Muscle of arm (tissue), 12 donors: Measurements from ENCODE around the gene PMEPA1. TPM values are rescaled to one million over a fixed set of nuclear protein-coding genes. Genes with fewer than 3 reads are reported as not detected.
"Not testable (repeated sequence)": the region's sequence is repeated elsewhere in the genome, so short reads cannot be mapped to it uniquely, and the experiment has no call there.

ENCODE experiments used
- DNase-seq: peaks from one replicate; pipeline ENCODE4 v3.0.0-alpha.2; 2013
- polyA plus RNA-seq, 12 donors: library from polyadenylated mRNA; unstranded; fragments of 120-200 nt; gene quantifications; one replicate each; pipeline ENCODE4 v1.2.1, GENCODE V29; 2013; ENCODE audit not compliant: insufficient read length in 12 of 12

Gene PMEPA1
- polyA plus RNA-seq, 12 donors, result 16.1 to 93.0 (median 22.5) TPM

DNA sequence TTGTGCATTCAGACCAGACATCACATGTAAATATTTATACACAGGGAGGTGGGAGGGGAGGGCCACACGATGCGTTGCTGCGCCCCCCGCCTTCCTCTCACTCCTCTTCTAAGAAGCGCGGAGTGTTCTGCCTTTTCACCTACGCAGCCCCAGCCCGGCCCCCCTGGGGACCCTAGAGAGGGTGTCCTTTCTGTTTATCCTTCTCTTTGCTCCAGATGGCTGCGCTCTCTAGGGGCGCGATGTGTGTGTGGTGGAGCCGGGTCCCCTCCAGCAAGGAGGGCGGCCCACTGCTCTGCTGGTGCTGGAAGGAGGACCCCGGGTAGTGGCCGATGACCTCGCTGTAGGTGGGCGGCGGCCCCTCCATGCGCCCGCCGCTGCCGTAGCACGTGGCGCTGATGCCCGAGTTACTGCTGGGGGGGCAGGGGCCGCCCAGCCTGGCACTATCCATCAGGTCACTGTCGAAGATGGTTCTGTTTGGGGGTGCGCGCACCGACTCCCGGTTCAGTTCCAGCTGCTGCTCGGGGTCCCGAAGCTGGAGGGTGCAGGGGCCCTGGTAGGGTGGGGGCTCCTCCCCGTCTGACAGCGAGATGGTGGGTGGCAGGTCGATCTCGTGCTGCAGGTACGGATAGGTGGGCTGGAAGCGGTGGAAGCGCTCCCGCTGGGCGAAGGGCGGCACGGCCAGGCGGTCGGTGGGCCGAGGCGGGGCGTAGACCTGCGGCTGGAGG lies 57.8 kb downstream of the PMEPA1 start:
- no peak for DNase-seq

DNA sequence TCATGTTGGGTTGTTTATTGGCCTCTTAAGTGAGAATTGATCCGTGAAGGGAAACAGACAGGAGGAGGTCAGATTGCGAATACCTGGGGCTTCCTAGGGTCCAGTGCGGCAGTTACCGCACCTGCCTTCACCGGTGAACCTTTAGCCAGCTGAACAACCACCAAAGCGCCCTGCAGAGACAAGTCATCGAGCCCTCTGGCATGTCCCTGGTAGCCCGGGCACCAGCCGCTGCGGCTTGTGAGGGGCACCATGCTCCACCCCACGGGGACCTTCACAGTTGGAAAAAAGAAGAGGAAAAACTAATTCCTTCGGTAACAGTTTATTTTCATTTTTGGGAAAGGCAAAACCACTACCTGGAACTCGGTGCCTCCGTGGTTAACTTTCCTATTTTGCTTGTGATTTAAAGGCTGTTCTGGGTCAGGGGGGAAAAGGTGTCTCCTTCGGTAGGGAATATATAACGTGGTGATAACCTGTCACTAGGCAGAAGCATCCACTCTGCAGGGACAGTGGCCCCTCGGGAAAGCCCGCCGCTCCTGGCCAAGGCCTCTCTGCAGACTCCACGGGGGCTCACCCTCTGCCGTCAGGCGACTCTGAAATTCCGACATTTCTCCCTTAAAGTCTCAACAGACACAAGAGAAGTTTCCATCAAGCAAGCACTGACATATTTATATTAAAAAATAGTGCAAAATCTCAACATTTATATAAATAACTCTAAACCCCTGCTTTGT lies 58.9 kb downstream of the PMEPA1 start:
- no peak for DNase-seq

DNA sequence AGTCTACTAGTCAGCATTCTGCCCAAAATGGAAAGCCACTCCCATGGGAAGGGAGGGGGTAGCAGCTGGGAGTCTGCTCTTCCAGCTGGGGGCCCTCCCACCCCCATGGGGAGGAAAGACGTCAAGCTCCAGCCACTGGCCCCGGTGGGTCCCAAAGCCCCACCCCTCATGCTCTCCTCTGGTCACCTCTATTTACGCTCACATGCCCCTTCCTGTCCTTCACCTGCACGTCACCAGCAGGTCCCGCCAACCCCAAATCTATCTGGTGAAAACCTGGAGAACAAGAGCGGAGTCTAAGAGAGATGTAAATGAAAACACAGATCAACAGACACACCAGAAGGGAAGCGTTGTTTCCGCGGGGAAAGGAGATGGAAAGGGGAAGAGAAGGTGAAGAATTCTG lies 59.5 kb downstream of the PMEPA1 start:
- no peak for DNase-seq

DNA sequence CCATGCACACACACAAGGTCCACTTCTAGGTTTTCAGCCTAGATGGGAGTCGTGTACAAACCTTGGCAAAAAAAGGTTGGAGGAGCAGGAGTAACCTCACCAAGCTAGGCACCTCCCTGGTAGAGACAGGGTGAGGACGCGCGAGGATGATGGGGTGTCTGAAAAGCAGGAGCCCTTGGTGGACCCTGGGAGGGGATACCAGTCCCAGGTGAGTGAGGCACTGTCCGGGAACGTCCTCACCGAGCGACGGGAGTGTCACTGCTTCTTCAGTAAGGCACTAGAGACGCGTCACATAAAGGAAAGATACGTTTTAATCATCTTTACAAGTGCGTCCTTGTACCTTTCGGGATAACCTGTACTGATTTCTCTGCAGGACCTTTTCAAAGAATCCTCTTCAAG lies 60.2 kb downstream of the PMEPA1 start:
- no peak for DNase-seq

DNA sequence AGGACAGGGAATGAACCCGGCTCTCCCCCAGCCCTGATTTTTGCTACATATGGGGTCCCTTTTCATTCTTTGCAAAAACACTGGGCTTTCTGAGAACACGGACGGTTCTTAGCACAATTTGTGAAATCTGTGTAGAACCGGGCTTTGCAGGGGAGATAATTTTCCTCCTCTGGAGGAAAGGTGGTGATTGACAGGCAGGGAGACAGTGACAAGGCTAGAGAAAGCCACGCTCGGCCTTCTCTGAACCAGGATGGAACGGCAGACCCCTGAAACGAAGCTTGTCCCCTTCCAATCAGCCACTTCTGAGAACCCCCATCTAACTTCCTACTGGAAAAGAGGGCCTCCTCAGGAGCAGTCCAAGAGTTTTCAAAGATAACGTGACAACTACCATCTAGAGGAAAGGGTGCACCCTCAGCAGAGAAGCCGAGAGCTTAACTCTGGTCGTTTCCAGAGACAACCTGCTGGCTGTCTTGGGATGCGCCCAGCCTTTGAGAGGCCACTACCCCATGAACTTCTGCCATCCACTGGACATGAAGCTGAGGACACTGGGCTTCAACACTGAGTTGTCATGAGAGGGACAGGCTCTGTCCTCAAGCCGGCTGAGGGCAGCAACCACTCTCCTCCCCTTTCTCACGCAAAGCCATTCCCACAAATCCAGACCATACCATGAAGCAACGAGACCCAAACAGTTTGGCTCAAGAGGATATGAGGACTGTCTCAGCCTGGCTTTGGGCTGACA lies 60.8 kb downstream of the PMEPA1 start:
- DNase-seq, result no peak

DNA sequence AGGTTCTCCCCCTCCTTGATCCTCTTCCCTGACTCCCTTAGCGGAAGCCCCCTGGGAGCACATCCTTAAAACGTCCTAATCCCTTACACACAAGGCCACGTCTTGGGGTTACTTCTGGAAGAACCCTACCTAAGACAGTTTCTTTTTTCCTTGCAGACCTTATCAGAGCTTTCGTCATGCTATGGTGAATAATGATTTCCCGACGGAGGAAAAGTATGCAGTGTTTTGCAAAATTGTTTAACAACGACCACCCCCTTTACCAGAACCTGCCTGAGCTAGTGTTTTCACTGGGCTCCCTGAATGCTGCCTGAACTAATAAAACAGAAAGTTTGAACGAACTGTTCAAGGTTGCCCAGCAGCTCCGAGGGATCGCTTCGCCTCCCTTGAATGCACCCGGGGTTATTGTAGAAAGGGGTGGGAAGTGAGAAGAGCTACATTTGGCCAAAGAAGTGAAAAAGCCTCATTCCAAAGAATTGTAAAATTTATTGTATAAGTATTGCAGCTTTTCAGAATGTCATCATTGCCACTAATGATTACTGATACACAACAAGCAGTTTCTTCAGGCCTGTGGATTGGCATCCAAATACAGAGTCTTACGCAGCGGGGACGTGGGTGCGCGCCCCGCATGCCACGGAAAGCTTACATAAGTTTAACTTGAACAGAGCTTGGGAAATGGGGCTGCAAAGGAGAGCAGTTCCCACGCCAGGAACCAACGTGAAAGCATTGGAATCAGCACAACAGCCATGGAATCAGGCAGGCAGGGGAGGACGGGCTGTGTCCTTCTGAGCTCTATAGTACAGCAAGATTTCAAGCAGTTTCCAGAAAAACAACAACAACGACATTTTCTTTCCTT lies 61.7 kb downstream of the PMEPA1 start:
- DNase-seq, result no peak

DNA sequence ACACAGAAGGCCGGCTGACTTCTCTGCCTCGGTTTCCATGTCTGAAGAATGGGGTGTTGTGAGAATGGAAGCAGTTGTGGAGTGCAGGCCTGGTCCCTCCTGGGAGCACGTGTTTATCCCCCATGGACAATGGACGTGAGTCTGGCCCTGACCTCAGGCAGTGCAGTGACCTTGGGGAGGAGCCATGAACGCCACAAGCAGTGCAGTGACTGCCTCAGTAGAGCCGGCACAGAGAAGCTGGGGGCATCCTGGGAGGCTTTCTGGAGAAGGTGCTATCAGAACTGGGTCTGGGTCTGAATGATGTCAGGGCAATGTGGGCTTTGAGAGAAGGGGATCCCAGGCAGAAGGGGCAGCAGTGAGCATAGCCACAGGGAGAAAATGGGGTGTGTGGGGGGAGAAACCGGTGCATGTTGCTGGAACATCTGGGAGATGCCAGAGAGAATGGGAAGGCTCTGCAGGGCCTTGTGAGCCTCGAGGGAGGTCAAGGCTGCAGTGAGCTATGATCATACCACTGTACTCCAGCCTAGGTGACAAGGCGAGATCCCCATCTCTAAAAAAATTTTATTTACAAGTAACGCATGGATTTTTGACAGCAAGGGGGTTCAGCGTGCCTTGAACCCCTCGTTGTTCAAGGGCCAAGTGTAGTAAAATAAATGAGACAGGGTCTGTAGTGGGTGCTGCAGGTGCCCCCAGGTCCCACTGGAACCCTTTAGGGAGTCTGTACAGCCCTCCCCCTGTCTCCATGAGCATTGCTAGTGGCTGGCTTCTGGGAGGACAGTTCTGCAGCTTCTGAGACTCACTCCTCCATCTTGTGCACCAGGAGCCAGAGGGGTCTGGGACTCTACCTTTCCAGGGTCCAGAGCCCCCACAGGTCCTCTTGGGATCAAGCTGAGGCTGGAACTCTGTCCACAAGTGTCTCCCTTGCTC lies 62.5 kb downstream of the PMEPA1 start:
- DNase-seq, result no peak

DNA sequence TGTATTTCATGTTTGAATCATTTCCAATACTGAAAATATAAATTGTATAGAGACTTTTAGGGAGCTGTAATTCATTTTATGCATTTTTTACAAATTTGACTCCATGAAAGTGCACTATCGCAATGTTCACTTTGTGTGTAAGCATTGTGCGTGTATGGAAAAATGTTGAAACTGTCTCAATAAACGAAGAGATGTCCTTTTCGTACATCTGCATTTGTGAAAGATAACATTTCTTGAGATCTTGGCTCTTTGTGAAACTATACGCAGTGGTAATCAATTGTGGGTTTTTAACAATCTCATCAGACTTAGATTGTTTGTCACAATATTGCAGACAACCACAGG lies 70.9 kb downstream of the PMEPA1 start:
- DNase-seq, result no peak

DNA sequence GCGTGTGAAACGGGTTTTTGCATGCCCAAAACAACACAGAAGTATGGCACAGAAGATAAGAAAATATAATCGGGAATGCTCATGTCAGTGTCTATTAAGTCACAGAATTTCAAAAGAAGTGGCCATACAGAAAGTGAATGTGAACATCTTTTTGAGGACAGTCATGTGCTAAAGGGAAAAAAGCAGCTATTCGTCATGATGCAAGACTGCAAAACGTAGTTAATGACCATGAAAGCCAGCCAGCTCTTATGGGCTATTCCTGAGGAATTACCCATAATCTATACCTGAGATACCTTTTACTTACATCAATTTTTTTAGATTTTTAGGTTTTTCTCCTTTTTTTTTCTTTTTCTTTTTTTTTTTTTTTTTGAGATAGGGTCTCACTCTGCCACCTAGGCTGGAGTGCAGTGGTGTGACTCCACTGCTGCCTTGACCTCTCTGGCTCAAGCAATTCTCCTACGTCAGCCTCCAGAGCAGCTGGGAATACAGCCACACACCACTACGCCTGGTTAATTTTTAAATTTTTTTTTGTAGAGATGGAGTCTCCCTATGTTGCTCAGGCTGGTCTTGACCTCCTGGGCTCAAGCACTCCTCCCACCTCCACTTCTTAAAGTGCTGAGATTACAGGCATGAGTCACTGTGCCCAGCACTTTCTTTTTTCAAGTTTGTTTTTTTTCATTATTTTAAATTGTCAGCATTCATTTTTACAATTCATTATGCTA lies 71.5 kb downstream of the PMEPA1 start:
- no peak for DNase-seq

DNA sequence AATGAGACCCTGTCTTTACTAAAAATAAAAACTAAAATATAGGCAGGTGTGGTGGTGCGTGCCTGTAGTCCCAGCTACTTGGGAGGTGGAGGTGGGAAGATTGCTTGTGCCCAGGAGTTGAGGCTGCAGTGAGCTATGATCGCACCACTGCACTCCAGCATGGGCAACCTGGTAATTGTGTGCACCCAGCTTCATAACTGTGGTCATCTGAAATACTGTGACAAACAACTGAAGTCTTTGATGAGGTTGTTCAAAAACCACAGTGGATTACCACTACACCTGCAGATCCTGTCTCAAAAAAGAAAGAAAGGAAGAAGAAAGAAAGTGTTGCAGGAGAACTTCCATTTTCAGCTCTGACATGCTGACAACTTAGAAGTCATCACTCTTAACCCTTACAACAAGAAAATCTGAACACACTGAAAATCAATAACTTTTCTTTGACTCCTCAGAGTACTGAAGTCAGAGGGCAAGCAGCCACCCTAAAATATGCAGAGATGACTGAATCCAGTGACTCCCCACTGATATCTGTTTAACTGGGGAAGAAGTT lies 75.8 kb downstream of the PMEPA1 start:
- no peak for DNase-seq

DNA sequence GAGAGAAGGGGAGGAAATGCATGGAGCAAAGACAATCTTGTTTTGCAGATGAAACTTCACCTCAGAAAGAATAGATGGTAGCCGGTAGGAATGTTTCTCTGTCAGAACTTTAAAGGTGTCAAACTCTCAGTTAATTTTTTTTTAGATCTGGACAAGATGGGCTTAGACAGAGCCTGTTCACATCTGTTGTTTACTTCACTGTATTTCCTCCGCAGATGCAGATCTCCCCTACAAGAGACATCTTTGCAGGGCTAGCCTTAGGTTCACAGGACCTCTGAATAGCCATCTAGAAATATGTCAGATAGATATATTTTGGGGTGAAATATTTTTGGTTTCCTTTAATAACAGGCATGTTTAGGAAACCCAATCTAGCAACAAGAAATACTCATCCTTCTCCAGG lies 77.5 kb downstream of the PMEPA1 start:
- no peak for DNase-seq

DNA sequence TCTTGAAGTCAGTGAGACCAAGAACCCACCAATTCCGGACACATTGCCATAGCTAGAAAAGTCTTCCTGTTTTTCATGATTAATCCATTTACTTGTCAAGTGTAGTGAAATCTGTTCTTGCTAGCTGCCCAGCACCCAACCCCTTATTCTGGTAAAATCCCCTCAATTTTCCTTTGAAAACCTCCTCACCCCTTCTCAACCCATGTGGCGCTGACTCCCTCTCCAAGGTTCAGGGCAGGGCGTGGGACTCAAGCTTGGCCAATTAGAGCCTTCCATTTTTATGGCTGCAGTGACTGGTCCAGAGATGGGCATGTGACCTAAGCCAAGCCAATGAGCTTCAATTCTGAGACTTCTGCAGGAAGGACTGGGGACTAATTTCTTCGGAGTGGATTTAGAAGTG lies 79.8 kb downstream of the PMEPA1 start:
- no peak for DNase-seq

DNA sequence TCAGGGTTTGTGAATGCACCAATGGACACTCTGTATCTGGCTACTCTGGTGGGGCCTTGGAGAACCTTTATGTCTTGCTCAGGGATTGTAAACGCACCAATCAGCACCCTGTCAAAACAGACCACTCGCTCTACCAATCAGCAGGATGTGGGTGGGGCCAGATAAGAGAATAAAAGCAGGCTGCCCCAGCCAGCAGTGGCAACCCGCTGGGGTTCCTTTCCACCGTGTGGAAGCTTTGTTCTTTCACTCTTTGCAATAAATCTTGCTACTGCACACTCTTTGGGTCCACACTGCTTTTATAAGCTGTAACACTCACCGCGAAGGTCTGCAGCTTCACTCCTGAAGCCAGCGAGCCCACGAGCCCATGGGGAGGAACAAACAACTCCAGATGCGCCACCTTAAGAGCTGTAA lies 80.3 kb downstream of the PMEPA1 start:
- DNase-seq, result not testable (repeated sequence)

DNA sequence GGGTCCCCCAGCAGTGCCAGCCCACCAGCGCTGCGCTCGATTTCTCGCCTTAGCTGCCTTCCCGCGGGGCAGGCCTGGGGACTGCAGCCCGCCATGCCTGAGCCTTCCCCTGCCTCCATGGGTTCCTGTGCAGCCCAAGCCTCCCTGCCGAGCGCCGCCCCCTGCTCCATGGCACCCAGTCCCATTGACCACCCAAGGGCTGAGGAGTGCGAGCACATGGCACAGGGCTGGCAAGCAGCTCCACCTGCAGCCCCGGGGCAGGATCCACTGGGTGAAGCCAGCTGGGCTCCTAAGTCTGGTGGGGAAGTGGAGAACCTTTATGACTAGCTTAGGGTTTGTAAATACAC lies 80.9 kb downstream of the PMEPA1 start:
- not testable (repeated sequence) for DNase-seq

DNA sequence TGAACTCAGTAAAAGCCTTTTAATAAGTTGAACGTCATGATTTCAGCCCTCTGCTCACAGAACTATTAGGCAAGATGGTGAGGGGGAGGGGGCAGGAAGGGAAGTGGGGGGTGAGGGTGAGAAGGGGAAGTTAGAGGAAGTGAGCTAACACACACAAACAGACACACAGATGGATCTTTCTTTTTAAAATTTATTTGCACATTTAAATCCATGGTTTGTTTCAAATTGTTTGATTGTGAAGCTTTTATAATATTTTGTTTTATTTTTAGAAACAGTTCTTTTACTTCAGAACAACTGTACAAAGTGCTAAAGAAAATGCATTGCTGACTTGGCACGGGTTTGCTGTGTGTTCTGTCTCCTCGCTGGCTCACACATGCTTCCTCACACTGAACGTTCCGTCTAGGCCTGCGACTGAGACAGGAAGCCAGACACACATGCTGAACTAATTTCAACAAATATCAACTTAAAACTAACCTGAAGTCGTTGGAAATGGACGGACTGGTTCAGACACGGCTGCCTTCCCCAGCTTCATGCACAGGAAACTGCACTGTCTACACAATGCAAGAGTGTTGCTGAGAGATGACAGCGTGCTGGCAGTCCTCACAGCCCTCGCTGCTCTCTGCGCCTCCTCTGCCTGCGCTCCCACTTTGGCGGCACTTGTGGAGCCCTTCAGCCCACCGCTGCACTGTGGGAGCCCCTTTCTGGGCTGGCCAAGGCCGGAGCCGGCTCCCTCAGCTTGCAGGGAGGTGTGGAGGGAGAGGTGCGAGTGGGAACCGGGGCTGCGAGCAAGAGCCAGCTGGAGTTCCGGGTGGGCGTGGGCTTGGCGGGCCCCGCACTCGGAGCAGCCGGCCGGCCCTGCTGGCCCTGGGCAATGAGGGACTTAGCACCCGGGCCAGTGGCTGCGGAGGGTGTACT lies 81.5 kb downstream of the PMEPA1 start:
- DNase-seq, result peak; percentile 74

DNA sequence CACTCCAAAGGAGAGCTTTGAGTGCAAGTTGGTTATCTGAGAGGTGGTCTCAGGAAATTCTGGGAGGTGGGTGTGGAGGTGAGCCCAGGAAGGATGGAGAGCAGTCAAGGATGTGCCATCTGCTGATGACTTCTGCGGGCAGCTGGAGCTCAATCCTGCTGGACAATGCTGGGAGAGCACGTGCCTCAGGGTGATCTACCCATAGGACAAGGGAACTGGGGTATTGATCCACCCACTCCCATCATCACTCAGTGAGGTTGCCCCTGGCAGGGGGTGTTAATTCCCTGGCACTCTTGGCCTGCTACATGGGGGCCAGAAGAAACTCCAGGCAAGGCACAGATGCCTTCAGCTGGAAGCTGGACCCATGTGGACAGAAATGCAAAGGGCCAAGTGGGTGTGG lies 82.5 kb downstream of the PMEPA1 start:
- DNase-seq, result no peak

DNA sequence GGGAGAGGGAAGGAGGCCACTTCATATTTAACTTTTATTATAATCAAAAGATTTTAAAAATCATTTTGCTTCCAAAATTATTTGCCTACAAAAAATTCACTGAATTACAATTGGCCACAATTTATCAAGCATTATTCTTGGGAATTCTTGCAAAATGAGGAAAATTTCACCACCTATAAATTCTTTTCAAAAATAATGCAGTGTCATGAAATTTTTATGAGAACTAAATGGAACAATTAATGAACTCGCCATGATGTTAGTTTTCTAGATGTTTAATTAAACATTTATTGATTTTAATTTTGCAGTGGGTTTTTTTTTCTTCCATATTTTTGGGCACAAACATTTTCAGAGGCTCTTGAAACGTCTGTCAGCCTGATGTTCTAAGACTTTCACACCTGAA lies 83.8 kb downstream of the PMEPA1 start:
- no peak for DNase-seq

DNA sequence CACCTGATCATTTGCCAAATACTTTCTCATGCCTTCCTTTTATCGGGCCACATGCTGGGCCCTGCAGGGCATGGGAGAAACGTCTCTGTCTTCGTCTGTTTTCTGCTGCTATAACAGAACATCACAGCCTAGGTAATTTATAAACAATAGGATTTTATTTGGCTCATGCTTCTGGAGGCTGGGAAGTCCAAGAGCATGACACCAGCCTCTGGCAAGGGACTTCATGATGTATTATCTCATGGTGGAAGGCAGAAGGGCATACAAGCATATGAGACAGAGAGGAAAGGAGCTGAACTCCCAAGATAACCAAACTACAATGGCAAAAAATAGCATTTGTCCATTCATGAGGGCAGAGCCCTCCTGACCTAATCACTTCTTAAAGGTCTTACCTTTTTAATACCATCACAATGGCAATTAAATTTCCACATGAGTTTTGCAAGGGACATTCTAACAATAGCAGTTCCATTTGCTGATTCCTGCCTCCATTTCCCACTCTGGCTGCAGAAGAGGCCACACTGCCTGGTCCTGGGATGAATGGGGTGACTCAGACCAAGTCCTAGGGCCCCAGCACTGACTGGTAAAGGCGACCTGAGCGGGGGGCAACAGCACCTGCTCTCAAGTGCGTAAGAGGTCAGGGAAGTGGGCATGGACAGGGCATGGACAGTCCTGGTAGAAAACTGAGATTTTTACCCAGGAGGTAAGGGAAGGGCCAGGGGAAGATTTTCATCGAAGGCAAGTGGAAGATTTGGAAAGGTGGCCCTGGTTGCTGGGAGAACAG lies 84.4 kb downstream of the PMEPA1 start:
- no peak for DNase-seq
